GM21360 (cell line): Measurements from ENCODE around the gene RDX.

Experiments
- ATAC-seq: cut with Tn5 transposase; IDR thresholded peaks from one replicate; pipeline ENCODE4 v1.9.1; 2021; ENCODE audit warnings: mild to moderate bottlenecking, moderate library complexity; ENCODE audit not compliant: unreplicated experiment

Gene RDX

DNA sequence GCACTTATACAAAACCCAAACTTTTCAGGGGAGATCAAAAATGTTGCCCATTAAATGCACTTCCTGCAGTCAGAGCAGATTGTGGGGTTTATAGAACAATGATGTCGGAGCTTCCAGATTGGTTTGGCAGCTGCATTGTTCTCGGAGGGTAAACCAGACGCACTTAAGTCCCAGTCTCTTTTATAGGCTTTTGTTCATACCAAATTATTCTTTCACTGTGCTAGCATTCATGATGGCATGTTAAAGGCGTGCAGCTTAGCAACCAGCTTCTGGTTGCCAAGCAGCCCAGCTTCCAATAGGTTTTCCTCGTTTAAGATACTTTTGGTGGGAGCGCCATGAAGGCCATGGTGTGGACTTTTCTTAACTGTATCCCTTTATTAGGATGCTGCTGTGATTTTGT lies 162.3 kb downstream of the RDX start:
- ATAC-seq = no peak

DNA sequence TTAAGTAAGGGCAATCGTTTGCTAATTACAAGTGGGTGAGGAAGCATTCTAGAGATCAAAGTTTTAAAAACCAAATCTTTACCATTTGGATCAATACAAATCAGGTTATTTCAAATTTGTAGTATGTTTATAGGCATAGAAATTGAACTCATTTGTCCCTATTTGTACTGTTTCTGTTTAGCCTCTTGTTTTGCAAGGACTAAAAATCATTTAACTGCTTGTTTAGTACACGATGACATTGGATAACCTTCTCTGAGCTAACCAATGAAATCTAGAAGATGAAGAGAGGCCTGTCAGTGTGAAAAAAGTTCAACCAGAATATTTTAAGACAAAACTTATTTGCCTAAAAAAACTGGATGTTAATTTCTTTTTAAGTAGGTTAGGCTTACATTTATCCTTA lies 163.3 kb downstream of the RDX start:
- ATAC-seq = no peak

GRCh38 chr11:110131386-110132123 lies 164.9 kb downstream of the RDX start:
- no peak for ATAC-seq

DNA sequence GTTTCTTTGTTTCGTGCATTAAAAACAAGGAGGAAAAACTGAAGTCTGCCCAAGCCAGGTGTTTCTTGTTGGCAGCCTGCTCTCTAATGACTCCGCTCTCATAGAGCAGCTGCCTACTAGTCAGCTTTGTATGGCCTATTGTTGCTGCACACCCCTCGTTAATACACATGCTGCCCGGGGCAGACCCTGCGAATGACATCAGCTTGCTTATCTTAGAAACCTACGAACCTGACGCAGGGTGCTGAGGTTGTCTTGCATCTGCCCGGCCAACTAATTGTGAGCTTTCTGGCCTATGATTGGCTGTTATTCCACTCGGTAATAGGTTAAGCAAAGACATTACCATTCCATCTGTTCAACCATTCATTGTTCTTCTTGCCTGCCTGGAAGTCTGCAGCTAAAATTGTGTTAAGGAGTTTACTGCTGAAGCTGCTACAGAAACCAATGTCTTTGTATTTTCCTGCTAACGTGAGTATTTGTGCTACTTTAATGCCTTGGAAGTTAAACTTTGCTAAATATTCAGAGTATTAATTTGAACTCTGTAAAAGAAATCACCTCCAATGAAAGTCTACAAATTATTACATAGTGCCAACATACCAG lies 165.7 kb downstream of the RDX start:
- no peak for ATAC-seq

DNA sequence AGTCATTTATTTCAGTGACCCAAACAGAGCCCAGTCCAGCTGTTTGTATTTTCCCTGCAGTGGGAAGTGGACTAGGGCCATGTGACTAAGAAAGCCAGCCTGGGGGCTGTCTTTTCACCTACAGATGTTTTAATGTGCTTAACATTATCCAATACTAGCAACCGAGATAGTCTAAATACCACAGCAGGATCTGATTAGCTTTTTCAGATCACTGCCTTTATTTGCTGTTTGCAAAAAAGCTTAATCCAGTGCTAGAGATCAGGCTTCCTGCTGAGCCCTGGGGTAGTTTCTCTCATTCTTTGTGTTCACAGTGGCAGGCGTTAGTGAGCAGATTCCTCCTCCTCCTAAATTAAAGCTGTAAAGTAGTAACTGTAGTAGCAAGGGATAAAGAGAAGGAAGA lies 168.3 kb downstream of the RDX start:
- no peak for ATAC-seq

- no peak for ATAC-seq
Observed at GRCh38 chr11:110126936-110127335, 169.5 kb downstream of the RDX start.

GRCh38 chr11:110125632-110126031 lies 170.8 kb downstream of the RDX start:
- ATAC-seq = no peak
